Right lobe of liver (tissue), 6 donors: ENCODE measurements around the gene TMEFF2. TPM values are rescaled to one million over a fixed set of nuclear protein-coding genes. Genes with fewer than 3 reads are reported as not detected.
"Not testable (repeated sequence)": the region's sequence is repeated elsewhere in the genome, so short reads cannot be mapped to it uniquely, and the experiment has no call there.

Source experiments
- ATAC-seq, 4 donors: fragments of 200-7000 bp; cut with Tn5 transposase; one replicate each; pipeline ENCODE4 v1.9.1; 2020; ENCODE audit warnings: mild to moderate bottlenecking in 4 of 4, moderate library complexity in 4 of 4
- DNase-seq, 3 donors: peaks; one replicate each; pipeline ENCODE4 v3.0.0-alpha.2; 2020
- H3K27ac ChIP-seq, 3 donors: fragments of 200-600 bp; one replicate each; pipeline ENCODE4 v1.8.0; 2022
- H3K27me3 ChIP-seq, 2 donors: fragments of 200-600 bp; one replicate each; pipeline ENCODE4 v1.8.0; 2022
- H3K36me3 ChIP-seq, 4 donors: fragments of 200-600 bp; sonication (generic) in 1 of 4; one replicate each; pipeline versions ENCODE4 v1.5.1 to v1.8.0; 2017 to 2022; ENCODE audit warnings: control low read depth in 1 of 4
- H3K4me1 ChIP-seq, 4 donors: fragments of 200-600 bp; sonication (generic) in 1 of 4; one replicate each; pipeline versions ENCODE4 v1.5.1 to v1.8.0; 2017 to 2022; ENCODE audit warnings: control low read depth in 1 of 4
- H3K4me3 ChIP-seq, 3 donors: fragments of 200-600 bp; one replicate each; pipeline ENCODE4 v1.8.0; 2022
- H3K9me3 ChIP-seq, 4 donors: fragments of 200-600 bp; sonication (generic) in 1 of 4; one replicate each; pipeline versions ENCODE4 v1.5.1 to v1.8.0; 2017 to 2022; ENCODE audit warnings: control low read depth in 1 of 4
- CTCF ChIP-seq, 4 donors: fragments of 200-600 bp in 3 of 4; fragments of 450-650 bp in 1 of 4; IDR thresholded peaks; one replicate each; pipeline versions ENCODE4 v1.5.1 to v1.8.0; 2016 to 2022; ENCODE audit warnings: antibody characterized with exemption in 4 of 4, mild to moderate bottlenecking in 2 of 4
- POLR2A ChIP-seq: fragments of 450-650 bp; IDR thresholded peaks from one replicate; pipeline ENCODE4 v1.6.1; 2017; ENCODE audit warnings: antibody characterized with exemption, mild to moderate bottlenecking
- WGBS: methylation state at CpG from one replicate; pipeline ENCODE4 v1.1.6; 2018; ENCODE audit warnings: low coverage, low lambda C conversion rate; ENCODE audit not compliant: insufficient coverage; ENCODE audit errors: missing lambda C conversion rate; 5-methylcytosine and 5-hydroxymethylcytosine counted together
- intact Hi-C, 2 donors: fragments of 100-400 bp; cut with DNase I; formaldehyde crosslinking; loops; one replicate each; pipeline versions ENCODE4 v1.11.2 to v1.14.1; 2022
- total RNA-seq, 6 experiments: library from RNA; depleted of rRNA in 2 of 6; stranded (reverse); fragments of >200 nt in 2 of 6; fragmentation: NEBNext Ultra II Directional in 3 of 6; extraction: Animal tissue kit (Norgen Biotek cat#: 25700) in 3 of 6; gene quantifications; one replicate each; pipeline versions ENCODE4 v1.1.0 to v1.2.4, GENCODE V29; 2016 to 2023
- donor health status: DM: no; HTN: yes; CAD: no.
- donor health status: DM: no; HTN: no; CAD: no.
- donor health status: DM: no; HTN: no; CAD: no.
- donor health status: DM: no; HTN: yes; CAD: no.
- donor health status: DM: no; HTN: yes; CAD: no.

TMEFF2 gene
- total RNA-seq, 6 experiments from 2014 or later, result not detected

GRCh38 chr2:192082121-192082520 is 112.6 kb downstream of the TMEFF2 start:
- Histone ChIP-seq H3K4me1 (no peaks in the 10 kb centered on the region), H3K36me3 (no peaks in the 10 kb centered on the region), H3K9me3 (no peaks in the 10 kb centered on the region), H3K27ac (no peak overlapping the region), H3K4me3 (no peak overlapping the region), H3K27me3 (no peaks in the 10 kb centered on the region)
- intact Hi-C loops, result no loop called here
- no peak for DNase-seq
- TF ChIP-seq POLR2A (no peak), CTCF (IDR thresholded peaks at IDR 0.05) (no peak)
- WGBS, result 82% methylated on average over 5 of the region's 5 CpGs
- no peak for ATAC-seq

GRCh38 chr2:192080096-192080495 is 114.6 kb downstream of the TMEFF2 start:
- H3K27ac ChIP-seq, H3K4me3 ChIP-seq, H3K4me1 ChIP-seq, H3K36me3 ChIP-seq, DNase-seq, H3K27me3 ChIP-seq, H3K9me3 ChIP-seq, intact Hi-C loops, ATAC-seq: not testable (repeated sequence)
- 100% methylated on average over 1 of the region's 3 CpGs for WGBS

GRCh38 chr2:192073878-192074277 is 120.9 kb downstream of the TMEFF2 start:
- no peaks in the 10 kb centered on the region for H3K27me3 ChIP-seq
- H3K36me3 ChIP-seq, result no peaks in the 10 kb centered on the region
- ATAC-seq (no peak), DNase-seq (no peak)
- H3K27ac ChIP-seq, result no peak overlapping the region
- H3K4me1 ChIP-seq, result peaks cover 0 to 6% (median 2%) of the 10 kb centered on the region in 4 donors
- no peak overlapping the region for H3K4me3 ChIP-seq
- intact Hi-C loops, result no loop called here
- TF ChIP-seq POLR2A (no peak), CTCF (IDR thresholded peaks at IDR 0.05) (no peak)
- no peaks in the 10 kb centered on the region for H3K9me3 ChIP-seq

- Histone ChIP-seq H3K36me3 (no peaks in the 10 kb centered on the region), H3K27ac (no peak overlapping the region), H3K4me3 (no peak overlapping the region), H3K27me3 (no peaks in the 10 kb centered on the region), H3K4me1 (peaks cover 0 to 11% (median 3%) of the 10 kb centered on the region in 4 donors), H3K9me3 (no peaks in the 10 kb centered on the region)
- TF ChIP-seq POLR2A (no peak), CTCF (IDR thresholded peaks at IDR 0.05) (no peak)
- ATAC-seq (peak in 3 of 4 donors; percentile 14 to 30 (median 18)), DNase-seq (no peak)
- intact Hi-C loops, result no loop called here
- WGBS, result 50% methylated on average over 1 of the region's 1 CpG
These were observed 122.0 kb downstream of the TMEFF2 start for GRCh38 chr2:192072778-192073177.

- intact Hi-C loops, result no loop called here
- Histone ChIP-seq H3K36me3 (no peaks in the 10 kb centered on the region), H3K27ac (no peak overlapping the region), H3K27me3 (no peaks in the 10 kb centered on the region), H3K9me3 (no peaks in the 10 kb centered on the region), H3K4me1 (peaks cover 0 to 11% (median 3%) of the 10 kb centered on the region in 4 donors), H3K4me3 (no peak overlapping the region)
- WGBS, result 22% methylated on average over 2 of the region's 2 CpGs
- ATAC-seq (peak in 1 of 4 donors; percentile 25), DNase-seq (no peak)
- no peak for TF ChIP-seq POLR2A
- no peak for TF ChIP-seq CTCF (IDR thresholded peaks at IDR 0.05)
These were observed 122.5 kb downstream of the TMEFF2 start for GRCh38 chr2:192072261-192072660.
